GM13977 (cell line): Measurements from ENCODE around the gene OTUB1.

ENCODE experiments used
- DNase-seq: peaks from one replicate; pipeline ENCODE4 v3.0.0; 2012; ENCODE audit warnings: low spot score
- in situ Hi-C: fragments of 300-500 bp; cut with MboI; formaldehyde crosslinking; loops from one replicate; pipeline ENCODE4 v1.12.0; 2022; ENCODE audit warnings: low sequenced_read_pairs, low pct_unique_long_range_greater_than_20kb, mixed read lengths, inconsistent platforms; ENCODE audit not compliant: unreplicated experiment
- TF ChIP-seq, protein P1 (sequence below): IDR thresholded peaks from 2 replicates; pipeline ENCODE4 v1.5.1; 2012; ENCODE audit warnings: mild to moderate bottlenecking, control low read depth; ENCODE audit not compliant: insufficient read depth; ENCODE audit errors: extremely low read depth, missing control alignments

OTUB1 gene, protein sequence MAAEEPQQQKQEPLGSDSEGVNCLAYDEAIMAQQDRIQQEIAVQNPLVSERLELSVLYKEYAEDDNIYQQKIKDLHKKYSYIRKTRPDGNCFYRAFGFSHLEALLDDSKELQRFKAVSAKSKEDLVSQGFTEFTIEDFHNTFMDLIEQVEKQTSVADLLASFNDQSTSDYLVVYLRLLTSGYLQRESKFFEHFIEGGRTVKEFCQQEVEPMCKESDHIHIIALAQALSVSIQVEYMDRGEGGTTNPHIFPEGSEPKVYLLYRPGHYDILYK

DNA sequence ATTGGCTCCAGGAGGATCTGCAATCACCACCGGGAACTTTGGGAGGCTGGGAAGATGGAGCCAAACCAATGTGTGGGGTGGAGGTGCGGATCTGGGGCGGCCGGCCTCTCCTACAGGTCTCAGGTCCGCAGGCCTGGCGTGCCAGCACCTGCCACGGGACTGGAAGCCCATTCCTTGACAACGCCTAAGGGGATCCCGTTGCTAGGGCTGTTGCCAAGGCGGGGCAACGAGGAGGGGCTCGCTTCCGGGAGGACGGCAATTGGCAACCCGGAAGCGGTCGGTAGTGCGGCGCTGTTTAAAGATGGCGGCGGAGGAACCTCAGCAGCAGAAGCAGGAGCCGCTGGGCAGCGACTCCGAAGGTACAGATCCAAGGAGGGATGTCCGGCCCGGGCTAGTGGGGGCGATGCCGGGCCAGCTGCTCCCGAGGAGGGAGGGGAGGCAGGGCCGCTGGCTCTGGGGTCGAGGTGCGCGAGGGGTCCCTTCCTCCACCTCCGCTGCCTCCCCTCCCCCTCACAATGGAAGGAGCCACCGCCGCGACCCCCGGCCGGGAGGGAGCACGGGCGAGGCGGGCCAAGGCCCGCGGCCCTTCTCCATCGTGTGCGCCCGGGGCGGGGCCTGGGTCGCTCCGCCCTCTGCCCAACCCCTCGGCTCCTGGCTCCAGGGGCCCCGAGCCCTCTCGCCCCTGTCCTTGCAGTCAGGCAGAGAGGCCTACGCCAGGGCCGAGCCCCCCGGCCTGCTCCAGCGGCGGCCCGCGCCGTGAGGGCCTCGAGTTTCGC is at the start of gene OTUB1:
Gene OTUB1, plus strand, starts transcription at position 283 of the 776 bp plus-strand sequence. Its CDS starts 19 bp downstream, at position 302.
- in situ Hi-C loops: loop anchor here (25.0 kb wide), 1 partner anchor 176 kb away; the partner anchor contains the start of gene MACROD1
- peak; percentile 96 for DNase-seq
- TF ChIP-seq, protein P1, sequence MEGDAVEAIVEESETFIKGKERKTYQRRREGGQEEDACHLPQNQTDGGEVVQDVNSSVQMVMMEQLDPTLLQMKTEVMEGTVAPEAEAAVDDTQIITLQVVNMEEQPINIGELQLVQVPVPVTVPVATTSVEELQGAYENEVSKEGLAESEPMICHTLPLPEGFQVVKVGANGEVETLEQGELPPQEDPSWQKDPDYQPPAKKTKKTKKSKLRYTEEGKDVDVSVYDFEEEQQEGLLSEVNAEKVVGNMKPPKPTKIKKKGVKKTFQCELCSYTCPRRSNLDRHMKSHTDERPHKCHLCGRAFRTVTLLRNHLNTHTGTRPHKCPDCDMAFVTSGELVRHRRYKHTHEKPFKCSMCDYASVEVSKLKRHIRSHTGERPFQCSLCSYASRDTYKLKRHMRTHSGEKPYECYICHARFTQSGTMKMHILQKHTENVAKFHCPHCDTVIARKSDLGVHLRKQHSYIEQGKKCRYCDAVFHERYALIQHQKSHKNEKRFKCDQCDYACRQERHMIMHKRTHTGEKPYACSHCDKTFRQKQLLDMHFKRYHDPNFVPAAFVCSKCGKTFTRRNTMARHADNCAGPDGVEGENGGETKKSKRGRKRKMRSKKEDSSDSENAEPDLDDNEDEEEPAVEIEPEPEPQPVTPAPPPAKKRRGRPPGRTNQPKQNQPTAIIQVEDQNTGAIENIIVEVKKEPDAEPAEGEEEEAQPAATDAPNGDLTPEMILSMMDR: no peak

DNA sequence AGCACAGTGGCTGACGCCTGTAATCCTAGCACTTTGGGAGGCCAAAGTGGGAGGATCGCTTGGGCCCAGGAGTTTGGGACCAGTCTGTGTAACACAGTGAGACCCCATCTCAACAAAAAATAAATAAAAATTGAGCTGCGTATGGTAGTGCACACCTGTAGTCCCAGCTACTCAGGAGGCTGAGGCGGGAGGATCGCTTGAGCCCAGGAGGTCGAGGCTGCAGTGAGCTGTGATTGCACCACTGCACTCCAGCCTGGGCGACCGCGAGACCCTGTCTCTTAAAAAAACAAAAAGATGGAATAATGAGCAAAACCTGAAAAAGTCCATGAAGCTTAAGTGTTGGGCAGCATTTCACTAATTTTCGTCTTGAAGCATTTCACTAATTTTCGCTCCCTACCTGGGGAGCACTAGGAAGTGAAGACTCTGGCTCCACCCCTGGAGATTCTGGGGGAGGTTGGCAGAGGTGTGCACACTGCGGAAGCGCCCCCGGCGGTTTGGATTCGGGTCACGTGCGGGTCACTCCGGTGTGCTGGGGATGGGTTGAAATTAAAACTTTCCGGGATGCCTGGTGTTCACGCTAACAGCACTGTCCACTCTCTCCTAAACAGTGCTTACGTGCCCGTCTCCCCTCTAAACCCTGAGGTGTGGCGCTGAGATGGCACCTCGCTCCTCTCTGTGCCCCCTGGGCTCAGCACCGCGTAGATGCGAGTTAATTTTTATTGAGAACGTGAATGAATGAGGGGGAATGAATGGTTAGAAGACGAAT is 48.3 kb upstream of the OTUB1 start:
- in situ Hi-C loops: no loop called here
- peak; percentile 43 for DNase-seq

DNA sequence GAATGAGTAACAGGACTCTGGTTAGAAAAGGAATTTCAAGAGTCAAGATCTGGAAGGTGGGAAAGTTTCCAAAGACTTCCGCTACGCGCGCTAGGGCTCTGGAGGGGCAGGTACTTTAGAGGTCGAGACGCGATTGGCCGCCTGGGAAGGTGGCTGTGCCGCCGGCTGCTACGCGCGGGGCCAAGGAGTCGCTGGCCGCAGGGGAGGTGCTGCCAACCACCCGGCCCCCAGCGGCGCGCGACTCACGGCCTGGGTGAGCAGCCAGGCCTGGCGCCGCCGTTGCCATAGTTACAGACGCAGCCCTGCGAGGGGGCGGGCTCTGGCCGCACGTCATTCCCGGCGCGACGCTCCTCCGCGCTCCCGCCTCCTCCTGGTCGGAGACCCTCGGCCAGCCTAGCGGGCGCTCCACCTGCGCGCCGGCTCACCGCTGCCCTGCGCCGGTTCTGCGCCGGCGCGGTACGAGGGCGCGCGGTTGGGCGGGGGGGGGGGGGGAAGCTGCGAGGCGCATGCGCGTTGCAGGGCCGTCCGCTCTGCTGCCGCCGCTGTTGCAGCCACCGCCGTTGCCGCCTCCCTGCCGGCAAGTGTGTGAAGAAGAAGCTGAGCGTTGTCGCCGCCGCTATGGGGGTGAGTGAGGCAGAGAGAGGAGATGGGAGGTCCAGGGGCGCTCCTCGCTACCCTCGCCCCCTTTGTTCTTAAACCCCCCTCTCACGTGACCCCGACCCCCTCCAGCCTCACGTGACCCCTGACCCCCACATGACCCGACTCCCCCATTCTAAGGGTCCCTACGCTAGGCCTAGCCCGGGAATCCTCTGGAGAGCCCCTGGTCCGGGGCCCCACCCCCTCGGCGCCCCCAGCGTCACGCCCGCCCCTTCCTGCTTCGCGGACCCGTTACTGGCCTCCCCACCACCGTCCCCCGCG is 47.5 kb upstream of the OTUB1 start, which contains the start of gene NAA40:
Gene NAA40, plus strand, starts transcription at position 524 of the 918 bp plus-strand sequence. Its CDS starts 95 bp downstream, at position 619.
- in situ Hi-C loops: no loop called here
- TF ChIP-seq, protein P1: peak; percentile 10
- peak; percentile 99 for DNase-seq

More for the DNA sequence above, 48.3 kb upstream of the OTUB1 start:
- TF ChIP-seq, protein P1: no peak

DNA sequence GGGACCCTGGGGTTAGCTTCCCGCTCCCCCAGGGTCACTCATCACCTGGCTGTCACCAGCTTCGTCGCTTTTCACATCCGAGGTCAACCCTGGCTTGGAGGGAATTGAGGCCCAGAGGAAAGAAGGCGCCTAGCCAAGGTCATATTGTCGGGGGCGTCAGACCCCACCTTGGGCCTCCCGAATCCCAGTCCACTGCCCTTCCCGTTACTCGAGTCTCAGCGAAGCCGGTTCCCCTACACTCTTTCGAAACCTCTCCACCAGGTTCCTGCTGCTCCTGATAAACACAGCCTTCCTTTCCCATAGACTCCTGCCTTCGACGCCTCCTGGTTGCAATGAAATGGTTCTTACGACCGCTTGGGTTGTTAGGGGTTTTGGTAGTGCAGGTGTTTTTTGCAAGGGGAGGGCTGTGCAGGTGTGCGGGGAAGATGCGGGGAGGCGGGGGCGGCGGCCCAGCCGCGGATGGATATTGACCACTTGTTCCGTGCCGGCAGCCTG is 46.8 kb upstream of the OTUB1 start:
- DNase-seq: peak; percentile 27
- in situ Hi-C loops: no loop called here
- TF ChIP-seq, protein P1: no peak

DNA sequence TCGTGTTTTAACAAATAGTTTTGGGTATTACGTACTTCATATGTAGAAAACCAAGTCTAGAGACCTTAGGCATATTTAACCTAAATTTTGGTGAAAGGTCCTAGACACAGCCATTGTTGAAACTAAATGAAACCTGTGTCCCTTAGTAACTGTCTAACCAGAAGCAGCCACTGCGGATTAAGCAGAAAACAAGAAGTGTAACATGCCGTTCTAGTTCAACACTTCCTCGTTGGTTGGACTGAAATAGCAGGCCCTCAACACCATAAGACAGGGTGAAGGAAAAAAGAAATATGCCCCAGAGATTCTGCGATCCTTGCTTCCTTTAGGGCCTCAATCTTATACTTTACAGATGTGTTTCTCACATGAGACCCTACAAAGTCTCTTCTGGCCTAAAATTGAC is 45.5 kb upstream of the OTUB1 start:
- TF ChIP-seq, protein P1: no peak
- in situ Hi-C loops: loop anchor here (10.0 kb wide), 1 partner anchor 106 kb away; the partner anchor contains the start of gene MARK2
- DNase-seq: no peak
